Inferior parietal cortex (tissue), 1 donor: ENCODE measurements around the gene MXRA8.
A peak's percentile ranks its signal among the peaks of the same experiment; 100 is the strongest.
"Not testable (repeated sequence)": the region's sequence is repeated elsewhere in the genome, so short reads cannot be mapped to it uniquely, and the experiment has no call there.

Source experiments
- DNase-seq: peaks from one replicate; pipeline ENCODE4 v3.0.0-alpha.2; 2016; ENCODE audit errors: extremely low spot score

MXRA8 gene

DNA sequence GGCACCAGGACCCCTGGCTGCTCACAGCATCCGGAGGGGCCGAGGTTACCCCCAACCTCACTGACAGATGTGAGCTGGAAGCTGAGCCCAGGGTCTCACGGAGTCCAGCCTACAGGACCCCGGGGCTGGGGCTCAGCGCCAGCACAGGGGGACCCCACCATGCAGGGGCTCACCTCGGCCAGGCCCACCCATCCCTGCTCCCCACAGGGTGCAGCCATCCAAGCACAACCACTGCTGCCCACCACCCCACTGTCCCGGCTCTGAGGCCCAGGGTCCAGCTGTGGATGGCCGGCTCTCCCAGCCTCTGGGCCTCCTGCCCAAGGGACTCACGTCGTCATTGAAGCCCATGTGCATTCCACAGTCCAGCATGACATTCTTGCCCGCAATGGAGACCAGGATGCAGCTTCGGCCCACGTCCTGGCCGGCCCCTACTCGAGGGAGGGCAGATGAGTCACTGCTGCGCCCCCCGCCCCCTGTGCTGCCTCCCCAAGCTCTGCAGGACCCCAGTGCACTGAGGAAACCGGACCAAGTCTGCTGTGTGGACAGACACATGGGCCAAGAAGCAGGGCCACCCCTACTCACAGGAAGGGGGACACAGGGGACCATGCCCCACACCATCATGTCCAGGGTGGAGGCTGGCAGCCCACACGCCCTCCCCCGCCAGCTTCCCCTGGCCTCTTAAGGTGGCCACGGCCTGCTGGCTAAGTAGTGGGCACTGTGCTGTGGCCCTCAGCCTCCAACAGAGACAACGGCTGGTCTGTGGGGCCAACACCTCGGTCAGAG lies 37.5 kb downstream of the MXRA8 start:
- no peak for DNase-seq

DNA sequence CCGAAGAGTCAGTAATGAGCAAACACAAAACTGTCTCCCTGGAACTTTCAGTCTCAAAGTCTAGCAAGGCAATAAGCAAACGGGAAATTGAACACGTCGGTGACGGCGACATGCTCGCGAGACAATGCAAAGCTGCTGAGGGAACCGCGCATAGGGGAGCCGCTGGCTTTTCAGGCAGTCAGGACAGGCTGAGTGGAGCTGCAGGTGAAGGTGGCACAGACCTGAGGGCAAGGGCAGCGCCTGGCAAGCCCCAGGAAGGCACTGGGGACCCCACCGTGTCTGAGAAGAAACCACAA lies 38.8 kb downstream of the MXRA8 start:
- DNase-seq: no peak

DNA sequence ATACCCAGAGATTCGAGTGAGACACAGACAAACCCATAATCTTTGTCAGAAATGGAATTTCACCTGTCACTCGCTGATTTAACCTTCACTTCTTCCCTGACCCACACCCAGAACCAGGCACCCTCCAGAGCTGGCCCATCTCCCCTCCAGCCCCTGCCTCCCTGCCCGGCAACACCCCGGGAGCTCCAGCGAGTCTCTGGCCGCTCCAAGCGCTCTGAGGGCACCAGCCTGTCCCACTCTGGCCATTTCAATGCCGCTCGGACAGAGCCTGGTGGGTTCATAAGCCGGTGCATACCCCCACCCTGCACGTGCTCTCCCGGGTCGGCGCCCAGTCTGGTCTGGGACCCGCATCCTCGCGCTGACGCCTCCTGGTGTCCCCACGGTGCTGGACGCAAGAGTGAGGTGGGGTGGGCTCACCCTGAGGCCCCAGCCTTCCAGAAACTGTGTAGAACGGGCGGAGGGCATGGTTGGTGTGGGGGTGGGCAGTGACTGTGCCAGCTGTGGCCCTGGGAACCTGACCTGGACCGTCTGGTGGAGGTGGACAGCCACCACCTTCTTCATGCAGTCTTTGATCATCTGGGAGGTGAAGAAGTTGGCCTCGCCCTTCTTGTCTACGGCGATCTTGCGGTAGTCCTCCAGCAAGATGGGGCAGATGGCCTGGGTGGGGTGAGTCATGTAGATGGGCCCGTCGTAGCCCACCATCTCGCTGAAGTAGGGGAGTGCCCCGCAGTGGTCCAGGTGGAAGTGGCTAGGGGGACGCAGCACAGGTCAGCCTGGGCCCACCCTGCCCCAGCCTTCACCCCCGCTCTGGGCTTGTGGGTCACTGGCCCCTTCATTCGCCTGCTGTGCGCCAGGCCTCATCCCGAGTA lies 39.3 kb downstream of the MXRA8 start:
- no peak for DNase-seq

DNA sequence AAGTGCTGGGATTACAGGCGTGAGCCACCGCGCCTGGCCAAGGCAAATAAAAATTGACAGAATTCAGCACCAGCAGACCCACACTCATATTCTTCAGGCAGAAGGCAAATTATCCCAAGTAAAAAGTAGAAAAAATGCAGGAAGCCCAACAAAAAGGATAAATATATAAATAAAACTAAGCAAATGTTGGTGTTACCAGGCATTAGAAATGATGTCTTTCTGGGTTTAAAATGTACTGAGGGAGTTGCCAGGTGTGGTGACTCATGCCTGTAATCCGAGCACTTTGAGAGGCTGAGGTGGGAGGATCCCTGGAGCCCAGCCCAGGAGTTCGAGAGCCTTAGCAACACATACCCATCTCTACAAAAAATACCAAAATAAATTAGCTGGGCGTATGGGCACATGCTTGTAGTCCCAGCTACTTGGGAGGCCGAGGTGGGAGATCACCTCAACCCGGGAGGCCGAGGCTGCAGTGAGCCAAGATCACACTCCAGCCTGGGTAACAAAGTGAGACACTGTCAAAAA lies 40.2 kb downstream of the MXRA8 start:
- DNase-seq: peak; percentile 69

DNA sequence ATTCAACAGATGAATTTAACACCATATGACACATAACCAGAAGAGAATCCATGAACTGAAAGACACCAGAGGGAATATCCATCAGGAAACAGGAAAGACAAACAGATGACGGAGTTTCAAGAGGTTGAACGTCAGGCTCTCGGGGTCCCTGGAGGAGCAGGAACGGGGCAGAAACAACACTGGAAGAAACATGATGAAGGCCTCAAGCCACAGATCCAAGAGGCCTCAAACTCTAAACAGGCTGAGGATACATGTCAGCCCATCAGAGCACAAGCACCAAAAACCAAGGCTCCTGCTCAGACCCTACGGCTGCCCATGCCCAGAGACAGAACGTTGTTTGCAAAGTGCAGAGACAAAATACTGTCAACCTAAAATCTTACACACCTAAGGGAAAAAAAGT lies 40.9 kb downstream of the MXRA8 start:
- DNase-seq: no peak

DNA sequence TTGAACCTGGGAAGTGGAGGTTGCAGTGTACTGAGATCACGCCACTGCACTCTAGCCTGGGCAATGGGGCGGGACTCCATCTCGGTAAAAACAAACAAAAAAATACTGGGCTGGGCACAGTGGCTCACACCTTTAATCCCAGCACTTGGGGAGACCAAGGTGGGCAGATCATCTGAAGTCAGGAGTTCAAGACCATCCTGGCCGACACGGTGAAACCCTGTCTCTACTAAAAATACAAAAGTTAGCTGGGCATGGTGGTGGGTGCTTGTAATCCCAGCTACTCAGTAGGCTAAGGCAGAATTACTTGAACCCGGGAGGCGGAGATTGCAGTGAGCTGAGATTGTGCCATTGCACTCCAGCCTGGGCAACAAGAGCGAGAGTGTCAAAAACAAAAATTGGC lies 42.2 kb downstream of the MXRA8 start:
- DNase-seq: not testable (repeated sequence)

DNA sequence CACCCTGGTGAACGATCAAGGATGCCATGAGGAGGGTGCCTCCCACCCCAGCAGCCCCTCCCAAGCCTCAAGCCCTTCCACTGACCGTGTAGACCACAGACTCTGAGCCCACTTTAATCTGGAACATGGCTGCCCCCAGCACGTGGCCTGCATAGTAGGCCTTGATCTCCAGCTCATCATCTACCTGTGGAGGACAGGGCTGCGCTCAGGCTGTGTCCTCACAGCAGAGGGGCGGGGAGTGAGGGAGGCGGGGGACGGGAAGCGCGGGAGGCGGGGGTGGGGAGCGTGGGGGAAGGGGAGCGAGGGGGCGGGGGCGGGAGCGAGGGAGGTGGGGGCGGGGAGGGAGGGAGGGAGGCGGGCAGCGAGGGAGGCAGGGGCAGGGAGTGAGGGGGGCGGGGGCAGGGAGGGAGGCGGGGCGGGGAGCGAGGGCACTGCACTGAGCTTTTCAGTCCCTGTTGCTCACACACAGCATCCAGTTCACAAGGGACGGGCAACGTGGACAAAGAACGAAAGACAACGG lies 42.9 kb downstream of the MXRA8 start:
- no peak for DNase-seq

DNA sequence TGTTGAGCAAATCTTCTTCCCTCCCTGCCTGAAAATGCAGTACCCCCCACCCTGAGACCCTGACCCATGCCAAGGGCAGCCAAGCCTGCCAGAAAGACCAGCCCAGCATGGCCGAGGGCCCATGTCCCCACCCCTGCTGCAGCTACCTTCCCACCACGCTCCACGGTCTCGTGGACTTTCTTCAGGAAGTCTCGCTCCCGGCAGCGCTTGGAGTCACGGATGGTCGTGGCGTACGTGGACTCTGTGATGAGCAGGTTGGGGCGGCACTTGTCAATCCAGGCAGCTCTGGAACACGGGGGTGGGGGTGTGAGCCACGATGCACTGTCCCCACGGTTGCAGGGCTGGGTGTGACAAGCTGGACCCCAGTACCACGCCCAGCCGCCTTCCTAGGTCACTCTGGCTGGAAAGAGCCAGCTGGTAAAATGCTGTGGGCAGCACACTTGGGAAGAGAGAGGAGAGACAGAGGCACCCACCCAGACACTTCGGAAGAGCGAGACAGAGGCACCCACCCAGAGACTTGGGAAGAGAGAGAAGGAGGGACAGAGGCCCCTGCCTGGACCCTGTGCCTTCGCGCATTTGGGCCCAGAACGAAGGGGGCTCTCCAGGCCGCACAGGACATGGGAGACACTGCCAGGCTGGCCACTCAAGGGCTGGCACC lies 43.5 kb downstream of the MXRA8 start:
- DNase-seq: no peak

DNA sequence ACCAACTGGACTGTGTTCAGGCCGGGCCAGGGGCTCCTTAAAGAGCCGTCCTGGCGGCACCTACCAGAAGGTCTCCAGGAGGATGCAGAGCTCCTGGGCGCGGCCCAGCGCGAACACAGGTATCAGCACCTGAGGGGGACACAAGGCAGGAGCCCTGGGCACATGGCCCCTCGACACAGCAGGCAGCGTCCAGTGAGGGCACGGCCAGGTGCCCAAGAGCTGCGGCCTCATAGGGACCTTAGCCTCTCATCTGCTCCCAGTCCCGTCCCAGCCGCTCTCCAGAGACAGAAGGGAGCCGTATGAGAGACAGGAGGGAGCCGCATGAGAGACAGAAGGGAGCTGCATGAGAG lies 44.1 kb downstream of the MXRA8 start:
- no peak for DNase-seq

DNA sequence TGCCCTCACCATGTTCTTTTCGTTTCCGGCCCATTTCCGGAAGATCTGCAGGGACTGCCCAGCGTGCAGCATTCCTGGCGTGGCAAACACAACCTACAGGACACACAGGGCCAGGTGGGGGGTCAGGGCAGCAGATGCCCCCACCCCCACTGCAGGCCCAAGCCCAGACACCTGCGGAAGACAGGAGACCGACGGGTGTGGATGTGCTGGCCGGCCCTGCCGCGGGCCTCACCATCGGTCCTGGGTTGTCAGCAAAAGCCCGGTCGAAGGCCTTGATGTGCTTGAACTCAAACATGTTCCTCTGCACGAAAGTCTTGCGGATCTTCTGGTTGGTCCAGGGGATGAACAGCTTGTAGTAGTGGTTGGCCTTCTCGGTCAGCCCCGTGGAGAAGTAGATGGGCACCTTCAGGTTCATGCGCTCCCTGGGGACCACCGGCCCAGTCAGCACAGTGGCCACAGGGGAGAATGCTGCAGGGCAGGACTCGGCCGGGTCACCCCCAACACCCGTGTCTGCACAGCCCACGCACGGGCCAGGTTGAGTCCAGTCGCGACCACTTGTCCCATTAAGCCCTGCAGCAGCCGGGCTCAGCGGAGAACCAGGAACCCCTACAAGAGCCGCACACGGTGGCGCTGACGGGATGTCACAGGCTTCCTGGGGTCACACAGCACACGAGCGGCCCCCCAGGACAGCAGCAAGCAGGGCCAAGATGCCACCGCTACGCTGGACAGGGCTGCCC lies 44.7 kb downstream of the MXRA8 start:
- no peak for DNase-seq

DNA sequence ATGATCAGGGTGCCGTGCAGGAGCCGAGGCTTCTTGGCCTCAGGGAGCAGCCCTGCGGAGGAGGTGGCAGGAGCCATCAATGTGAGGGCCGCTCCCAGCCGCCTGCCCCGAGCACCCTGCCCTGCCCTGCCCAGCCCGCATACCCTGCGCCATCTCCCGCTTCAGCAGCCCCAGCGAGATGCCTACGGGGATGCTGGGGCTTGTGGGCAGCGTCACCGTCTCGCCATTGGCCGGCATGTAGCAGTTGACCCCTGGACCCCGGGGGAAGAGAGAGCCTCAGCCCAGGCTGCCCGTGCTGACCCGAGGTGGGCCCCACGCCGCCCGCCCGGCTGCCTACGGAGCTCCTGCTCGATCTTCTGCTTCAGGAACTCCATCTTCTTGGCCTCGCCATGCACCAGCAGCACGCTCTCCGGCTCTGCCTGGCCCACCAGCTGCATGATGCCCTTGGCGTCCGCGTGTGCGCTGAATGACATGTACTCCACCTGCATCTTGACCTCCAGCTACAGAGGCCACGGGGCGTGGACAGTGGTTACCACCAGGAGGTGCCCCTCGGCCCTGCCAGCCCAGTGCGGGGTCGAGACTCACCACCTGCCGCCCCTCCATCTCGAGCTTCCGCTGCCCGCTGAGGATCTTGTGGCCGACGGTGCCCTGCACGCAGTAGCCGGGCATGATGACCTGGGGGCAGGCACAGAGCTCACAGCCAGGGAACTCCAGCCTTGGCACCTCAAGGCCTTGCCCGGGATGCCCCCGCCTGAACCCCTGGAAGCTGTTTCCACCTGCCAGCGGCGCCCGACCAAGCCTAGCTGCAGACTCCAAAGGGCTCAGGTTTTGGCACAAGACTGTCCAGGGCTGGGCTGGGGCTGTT lies 45.7 kb downstream of the MXRA8 start:
- no peak for DNase-seq

DNA sequence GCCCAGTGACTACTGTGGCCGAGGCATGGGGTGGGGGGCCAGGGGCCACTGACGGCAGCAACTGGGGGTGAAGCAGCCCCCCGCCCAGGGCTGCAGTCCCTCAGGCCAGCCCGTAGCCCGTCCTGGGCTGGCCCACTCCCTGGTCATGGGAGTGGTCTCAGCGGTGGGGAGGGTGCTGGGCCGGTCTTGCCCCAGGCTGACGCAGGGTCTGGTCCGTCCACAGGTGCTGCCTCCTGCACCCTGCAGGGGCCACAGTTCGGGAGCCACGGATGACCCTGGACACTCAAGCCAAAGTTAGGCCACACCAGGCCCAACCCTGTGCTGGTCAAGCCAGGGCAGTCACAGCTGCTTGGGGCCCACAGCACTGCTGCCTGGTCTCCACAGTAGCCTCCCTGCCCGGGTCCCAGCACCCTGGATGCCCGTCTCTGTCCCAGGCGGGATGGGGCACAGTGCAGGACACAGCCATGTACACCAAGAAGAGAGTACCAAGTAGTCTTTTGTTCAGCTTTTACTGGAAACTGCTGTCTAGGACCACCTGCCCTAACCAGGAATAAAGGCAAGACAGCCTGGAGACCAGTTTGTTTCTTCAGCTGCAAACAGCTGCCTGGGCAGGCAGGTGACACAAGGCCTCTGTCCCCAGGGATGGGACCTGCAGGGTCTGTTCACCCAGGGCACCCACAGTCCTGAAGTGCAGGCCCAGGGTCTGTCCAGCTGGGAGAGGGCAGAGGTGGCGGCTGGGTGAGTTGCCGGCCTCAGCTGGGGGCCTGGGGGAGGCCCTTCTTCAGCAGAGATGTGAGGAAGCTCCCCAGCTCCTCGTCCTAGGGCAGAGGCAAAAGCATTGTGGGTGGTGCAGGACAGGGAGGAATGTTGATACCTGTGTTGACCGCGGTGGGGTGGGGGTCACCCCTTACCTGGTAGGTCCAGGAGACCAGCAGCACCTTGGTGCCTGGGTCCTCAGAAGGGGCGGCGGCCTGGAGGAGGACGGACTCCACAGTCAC lies 46.9 kb downstream of the MXRA8 start:
- DNase-seq: no peak

DNA sequence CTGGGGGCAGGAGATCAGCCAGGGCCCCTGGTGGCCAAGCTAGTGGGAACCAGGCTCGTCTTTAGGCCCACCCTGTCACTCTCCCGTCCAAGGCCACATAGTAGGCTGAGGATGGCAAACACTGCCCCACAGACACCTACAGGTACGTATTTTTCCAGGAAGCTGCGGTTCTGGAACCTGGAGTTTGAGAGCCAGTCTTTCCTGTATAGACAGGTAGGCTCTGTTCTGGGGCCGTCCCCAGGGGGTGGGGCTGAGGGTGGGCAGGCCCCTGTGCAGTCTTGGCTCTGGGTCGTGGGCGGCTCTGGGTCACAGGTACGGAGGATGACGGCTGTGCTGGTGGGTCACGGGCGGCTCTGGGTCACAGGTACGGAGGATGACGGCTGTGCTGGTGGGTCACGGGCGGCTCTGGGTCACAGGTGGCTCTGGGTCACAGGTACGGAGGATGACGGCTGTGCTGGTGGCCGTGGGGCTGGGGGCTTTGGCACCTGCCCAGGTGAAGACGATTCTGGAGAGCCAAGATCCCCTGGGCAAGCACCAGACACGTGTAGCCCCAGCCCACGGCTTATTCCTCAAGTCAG lies 47.8 kb downstream of the MXRA8 start:
- no peak for DNase-seq

DNA sequence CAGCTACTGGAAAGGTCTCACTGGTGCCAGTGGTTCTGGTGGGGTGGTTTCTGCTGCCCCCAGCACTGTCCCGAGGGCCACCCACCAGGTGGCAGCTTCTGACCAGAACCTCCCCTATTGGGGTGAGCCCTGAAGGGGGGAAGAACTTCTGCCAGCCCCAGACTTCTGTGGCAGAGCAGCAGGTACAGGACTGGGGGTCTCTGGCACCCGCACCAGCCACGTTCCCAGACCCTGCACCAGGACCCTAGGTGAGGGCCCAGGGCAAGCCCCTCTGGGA lies 48.3 kb downstream of the MXRA8 start:
- no peak for DNase-seq

DNA sequence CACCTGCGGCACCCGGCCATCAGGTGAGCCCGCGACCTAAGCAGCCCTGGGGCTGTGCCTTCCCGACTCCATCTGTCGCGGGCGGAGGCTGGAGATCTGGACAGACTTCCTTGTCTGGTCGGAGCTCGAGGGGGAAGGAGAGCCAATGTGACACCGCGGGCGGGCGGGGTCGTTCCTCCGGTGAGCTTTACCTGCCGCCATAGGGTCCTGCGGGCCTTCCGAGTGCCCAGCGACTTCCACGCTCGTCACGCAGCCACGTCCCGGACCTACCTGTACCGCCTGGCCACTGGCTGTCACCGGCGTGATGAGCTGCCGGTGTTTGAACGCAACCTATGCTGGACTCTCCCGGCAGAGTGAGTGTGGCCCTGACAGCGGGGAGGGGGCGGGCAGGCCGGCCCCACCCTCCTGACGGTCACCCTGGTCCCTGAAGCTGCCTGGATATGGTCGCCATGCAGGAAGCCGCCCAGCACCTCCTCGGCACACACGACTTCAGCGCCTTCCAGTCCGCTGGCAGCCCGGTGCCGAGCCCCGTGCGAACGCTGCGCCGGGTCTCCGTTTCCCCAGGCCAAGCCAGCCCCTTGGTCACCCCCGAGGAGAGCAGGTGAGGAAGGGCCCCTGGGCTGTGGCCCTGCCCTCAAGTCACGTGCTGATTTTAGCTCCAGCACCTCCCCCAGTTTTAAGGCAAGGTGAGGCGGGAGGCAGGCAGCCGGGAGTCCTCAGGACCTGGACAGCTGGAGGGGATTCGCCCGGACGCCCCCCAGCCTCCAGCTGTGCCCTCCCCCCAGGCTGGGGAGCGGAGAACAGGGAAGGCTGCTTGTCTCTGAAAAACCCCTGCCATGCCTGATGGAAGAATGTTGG lies 48.9 kb downstream of the MXRA8 start:
- no peak for DNase-seq

DNA sequence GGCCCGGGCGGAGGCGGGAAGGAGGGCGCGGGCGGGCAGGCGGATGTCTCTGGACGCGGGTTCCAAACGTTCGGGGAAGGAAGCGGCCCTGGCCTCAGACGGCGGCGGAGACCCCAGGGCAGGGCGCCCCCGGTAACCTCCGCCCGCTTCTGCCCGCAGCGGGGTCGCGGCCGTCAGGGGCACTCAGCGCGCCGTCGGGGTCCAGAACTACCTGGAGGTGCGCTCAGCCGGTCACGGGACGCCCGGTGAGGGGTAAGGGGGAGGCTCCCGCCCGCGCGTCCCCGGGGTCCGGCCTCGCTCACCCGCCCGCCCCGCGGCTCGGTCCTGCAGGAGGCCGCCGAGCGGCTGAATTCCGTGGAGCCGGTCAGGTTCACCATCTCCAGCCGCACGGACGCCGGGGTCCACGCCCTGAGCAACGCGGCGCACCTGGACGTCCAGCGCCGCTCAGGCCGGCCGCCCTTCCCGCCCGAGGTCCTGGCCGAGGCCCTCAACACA lies 49.6 kb downstream of the MXRA8 start:
- no peak for DNase-seq

DNA sequence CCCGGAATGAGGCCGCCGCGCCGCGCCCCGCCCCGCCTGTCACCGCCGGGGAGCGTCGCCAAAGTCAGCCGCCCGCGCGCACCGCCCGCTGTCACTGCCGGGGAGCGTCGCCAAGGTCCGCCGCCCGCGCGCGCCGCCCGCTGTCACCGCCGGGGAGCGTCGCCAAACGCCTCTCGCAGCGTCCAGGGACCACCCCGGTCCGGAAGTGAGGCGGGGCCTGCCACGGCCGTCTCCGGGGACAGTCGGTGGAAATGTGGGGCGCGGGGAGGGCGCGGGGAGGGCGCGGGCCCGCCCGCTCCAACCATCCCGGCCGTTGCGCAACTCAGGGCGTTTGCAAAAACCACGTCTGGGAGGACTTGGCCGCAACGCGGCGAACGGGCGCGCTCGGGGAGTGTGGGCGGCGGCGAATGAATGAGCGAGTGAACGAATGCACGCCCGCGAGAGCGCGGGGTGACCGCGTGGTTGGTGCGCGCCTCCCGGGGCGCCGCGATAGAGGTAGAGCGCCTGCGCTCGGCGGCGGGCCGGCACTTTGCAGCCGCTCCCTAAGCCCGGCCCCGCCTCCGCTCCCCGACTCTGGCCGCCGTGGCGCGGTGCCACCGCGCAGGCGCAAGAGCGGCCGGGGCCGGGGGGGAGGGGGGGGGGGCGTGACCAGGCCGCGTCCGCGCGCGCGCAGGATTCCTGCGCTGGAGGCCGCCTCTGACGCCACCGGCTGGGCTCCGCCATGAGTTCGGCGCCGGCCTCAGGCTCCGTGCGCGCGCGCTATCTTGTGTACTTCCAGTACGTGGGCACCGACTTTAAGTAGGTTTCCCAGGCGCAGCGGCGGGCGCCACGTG lies 50.2 kb downstream of the MXRA8 start, which contains the start of the genes ACAP3 and PUSL1:
Gene ACAP3, minus strand, starts transcription at position 8 of the 833 bp plus-strand sequence. CDS start 115 bp downstream, outside the sequence.
Gene PUSL1, plus strand, starts transcription at position 675 of the 833 bp plus-strand sequence. Its CDS starts 47 bp downstream, at position 722.
- DNase-seq: peak; percentile 88
